Suprapubic skin (tissue), 4 donors: Measurements from ENCODE around the gene GLIS1. TPM values are rescaled to one million over a fixed set of nuclear protein-coding genes. Genes with fewer than 3 reads are reported as not detected.

Source experiments
- DNase-seq, 2 donors: peaks; one replicate each; pipeline ENCODE4 v3.0.0-alpha.2; 2019; ENCODE audit warnings: low spot score in 2 of 2
- H3K27ac ChIP-seq: fragments of 200-600 bp; sonication (generic); one replicate; pipeline ENCODE4 v1.5.1; 2019
- H3K27me3 ChIP-seq: fragments of 200-600 bp; sonication (generic); one replicate; pipeline ENCODE4 v1.5.1; 2019
- H3K36me3 ChIP-seq: fragments of 200-600 bp; sonication (generic); one replicate; pipeline ENCODE4 v1.5.1; 2019
- H3K4me1 ChIP-seq: fragments of 200-600 bp; sonication (generic); one replicate; pipeline ENCODE4 v1.5.1; 2019
- H3K4me3 ChIP-seq: fragments of 200-600 bp; sonication (generic); one replicate; pipeline ENCODE4 v1.5.1; 2019; ENCODE audit warnings: mild to moderate bottlenecking
- H3K9me3 ChIP-seq: fragments of 200-600 bp; sonication (generic); one replicate; pipeline ENCODE4 v1.5.1; 2019
- EP300 ChIP-seq: sonication (generic); formaldehyde crosslinking; IDR thresholded peaks from one replicate; pipeline ENCODE4 v1.6.1; 2017; ENCODE audit warnings: antibody characterized with exemption
- POLR2A ChIP-seq, 2 donors: fragments of 450-650 bp; IDR thresholded peaks; one replicate each; pipeline ENCODE4 v1.6.1; 2017; ENCODE audit warnings: antibody characterized with exemption in 2 of 2, mild to moderate bottlenecking in 2 of 2, moderate library complexity in 2 of 2
- POLR2AphosphoS5 ChIP-seq, 3 donors: sonication (generic); formaldehyde crosslinking; IDR thresholded peaks; one replicate each; pipeline ENCODE4 v1.6.1; 2017; ENCODE audit warnings: antibody characterized with exemption in 3 of 3
- WGBS: methylation state at CpG from one replicate; pipeline ENCODE4 v1.1.5; 2018; 5-methylcytosine and 5-hydroxymethylcytosine counted together
- total RNA-seq, 4 donors: library from RNA; depleted of rRNA; stranded (reverse); fragments of >200 nt; gene quantifications; one replicate each; pipeline ENCODE4 v1.1.0, GENCODE V29; 2016
- TF ChIP-seq, protein P1 (sequence below), 2 donors: fragments of 200-600 bp in 1 of 2; fragments of 450-650 bp in 1 of 2; sonication (generic) in 1 of 2; IDR thresholded peaks; one replicate each; pipeline ENCODE4 v1.5.1; 2016 to 2019; ENCODE audit warnings: antibody characterized with exemption in 2 of 2, mild to moderate bottlenecking in 1 of 2, moderate library complexity in 1 of 2

GLIS1 gene
- total RNA-seq, 4 donors from 2014 or later, result 0.34 to 1.5 (median 0.59) TPM

DNA sequence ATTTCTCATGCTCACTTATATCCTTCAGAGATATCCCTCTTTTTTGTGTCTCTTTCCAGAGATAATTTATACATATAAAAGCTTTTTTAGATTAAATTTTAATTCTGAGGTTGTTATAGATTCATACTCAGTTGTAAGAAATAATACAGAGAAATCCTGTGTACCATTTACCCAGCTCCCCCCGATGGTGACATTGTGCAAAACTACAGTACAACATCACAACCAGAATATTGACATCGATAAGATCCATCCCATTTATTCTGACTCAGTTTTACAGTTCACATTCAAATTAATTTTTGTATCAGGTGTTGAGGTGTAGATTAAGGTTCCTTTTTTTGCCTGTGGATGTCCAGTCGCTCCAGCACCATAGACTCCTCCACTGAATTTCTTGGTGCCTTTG lies 265.5 kb downstream of the GLIS1 start:
- Histone ChIP-seq H3K4me3 (no peak overlapping the region), H3K36me3 (no peaks in the 10 kb centered on the region), H3K9me3 (no peaks in the 10 kb centered on the region), H3K27me3 (no peaks in the 10 kb centered on the region), H3K27ac (no peak overlapping the region), H3K4me1 (peaks cover 6% of the 10 kb centered on the region)
- TF ChIP-seq POLR2AphosphoS5 (IDR thresholded peaks at IDR 0.05) (no peak), POLR2A (IDR thresholded peaks at IDR 0.05) (no peak), EP300 (no peak)
- TF ChIP-seq, protein P1, sequence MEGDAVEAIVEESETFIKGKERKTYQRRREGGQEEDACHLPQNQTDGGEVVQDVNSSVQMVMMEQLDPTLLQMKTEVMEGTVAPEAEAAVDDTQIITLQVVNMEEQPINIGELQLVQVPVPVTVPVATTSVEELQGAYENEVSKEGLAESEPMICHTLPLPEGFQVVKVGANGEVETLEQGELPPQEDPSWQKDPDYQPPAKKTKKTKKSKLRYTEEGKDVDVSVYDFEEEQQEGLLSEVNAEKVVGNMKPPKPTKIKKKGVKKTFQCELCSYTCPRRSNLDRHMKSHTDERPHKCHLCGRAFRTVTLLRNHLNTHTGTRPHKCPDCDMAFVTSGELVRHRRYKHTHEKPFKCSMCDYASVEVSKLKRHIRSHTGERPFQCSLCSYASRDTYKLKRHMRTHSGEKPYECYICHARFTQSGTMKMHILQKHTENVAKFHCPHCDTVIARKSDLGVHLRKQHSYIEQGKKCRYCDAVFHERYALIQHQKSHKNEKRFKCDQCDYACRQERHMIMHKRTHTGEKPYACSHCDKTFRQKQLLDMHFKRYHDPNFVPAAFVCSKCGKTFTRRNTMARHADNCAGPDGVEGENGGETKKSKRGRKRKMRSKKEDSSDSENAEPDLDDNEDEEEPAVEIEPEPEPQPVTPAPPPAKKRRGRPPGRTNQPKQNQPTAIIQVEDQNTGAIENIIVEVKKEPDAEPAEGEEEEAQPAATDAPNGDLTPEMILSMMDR (IDR thresholded peaks at IDR 0.05), result no peak
- 92% methylated on average over 3 of the region's 3 CpGs for WGBS
- DNase-seq, result peak in 1 of 2 donors; percentile 6

DNA sequence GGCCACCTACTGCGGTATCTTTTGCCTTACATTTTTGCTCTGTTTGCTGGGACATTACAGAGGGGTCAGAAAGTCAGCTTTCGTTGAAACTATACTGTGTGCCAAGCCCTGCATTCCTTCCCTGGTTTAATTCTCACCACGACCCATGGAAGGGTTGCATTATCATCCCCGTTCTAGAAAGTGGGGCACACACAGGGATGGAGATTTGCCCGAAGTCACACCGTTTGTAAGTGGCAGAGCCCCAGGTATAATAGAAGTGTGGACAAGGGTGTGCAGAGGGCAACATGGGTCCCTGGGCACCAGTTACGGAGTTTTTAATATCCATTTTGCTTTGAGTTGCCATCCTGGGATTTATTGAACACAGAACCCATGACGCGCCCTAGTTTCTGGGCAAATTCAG lies 268.0 kb downstream of the GLIS1 start:
- TF ChIP-seq EP300 (no peak), POLR2A (IDR thresholded peaks at IDR 0.05) (no peak), POLR2AphosphoS5 (IDR thresholded peaks at IDR 0.05) (no peak)
- TF ChIP-seq, protein P1 (IDR thresholded peaks at IDR 0.05), result no peak
- Histone ChIP-seq H3K4me3 (no peak overlapping the region), H3K4me1 (peaks cover 6% of the 10 kb centered on the region), H3K36me3 (no peaks in the 10 kb centered on the region), H3K9me3 (no peaks in the 10 kb centered on the region), H3K27me3 (no peaks in the 10 kb centered on the region), H3K27ac (no peak overlapping the region)
- WGBS, result 92% methylated on average over 9 of the region's 9 CpGs
- DNase-seq, result no peak

DNA sequence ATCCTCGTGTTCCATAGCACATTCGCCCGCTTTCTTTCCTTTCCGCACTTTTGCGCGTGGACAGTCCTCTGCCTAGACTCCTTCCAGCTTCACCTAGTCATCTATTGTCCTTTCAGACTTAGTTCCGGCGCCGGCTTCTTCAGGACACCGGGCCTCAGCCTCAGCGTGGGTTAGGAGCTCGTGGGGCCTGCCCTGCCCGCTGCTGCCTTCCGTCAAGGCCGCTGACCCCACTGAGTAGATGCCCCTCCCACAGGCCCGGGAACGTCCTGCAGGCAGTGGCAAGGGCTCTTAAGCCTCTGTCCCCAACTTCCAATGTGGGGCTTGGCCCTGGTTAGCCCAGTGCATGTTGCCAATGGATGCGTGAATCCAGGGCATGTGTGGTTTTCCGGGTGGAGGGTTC lies 268.4 kb downstream of the GLIS1 start:
- DNase-seq, result no peak
- no peak overlapping the region for H3K4me3 ChIP-seq
- peaks cover 6% of the 10 kb centered on the region for H3K4me1 ChIP-seq
- no peaks in the 10 kb centered on the region for H3K27me3 ChIP-seq
- no peaks in the 10 kb centered on the region for H3K36me3 ChIP-seq
- TF ChIP-seq, protein P1 (IDR thresholded peaks at IDR 0.05), result no peak
- TF ChIP-seq POLR2AphosphoS5 (IDR thresholded peaks at IDR 0.05) (no peak), EP300 (no peak), POLR2A (IDR thresholded peaks at IDR 0.05) (no peak)
- H3K27ac ChIP-seq, result no peak overlapping the region
- no peaks in the 10 kb centered on the region for H3K9me3 ChIP-seq
- WGBS, result 80% methylated on average over 19 of the region's 19 CpGs

DNA sequence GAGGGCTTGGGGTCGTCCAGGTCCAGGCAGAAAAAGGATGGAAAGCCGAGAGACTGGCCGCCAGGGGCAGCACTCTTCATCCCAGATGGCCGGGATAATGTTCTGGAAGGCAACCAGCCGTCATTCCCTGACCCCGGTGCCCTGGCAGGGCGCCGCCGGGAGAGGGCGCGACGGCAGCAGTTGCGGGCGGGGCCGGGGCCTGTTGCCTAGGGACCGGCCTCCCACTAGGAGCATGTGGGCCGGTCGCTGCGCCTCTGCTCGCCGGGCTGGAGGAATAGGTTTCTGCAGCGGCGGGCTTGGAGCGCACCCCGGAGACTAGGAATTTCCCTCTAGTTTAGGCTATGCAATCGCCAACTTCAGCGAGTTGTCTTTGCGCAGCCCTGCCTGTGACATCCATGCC lies 268.8 kb downstream of the GLIS1 start:
- Histone ChIP-seq H3K27ac (no peak overlapping the region), H3K27me3 (no peaks in the 10 kb centered on the region), H3K36me3 (no peaks in the 10 kb centered on the region), H3K9me3 (no peaks in the 10 kb centered on the region), H3K4me1 (peaks cover 6% of the 10 kb centered on the region), H3K4me3 (no peak overlapping the region)
- TF ChIP-seq POLR2A (IDR thresholded peaks at IDR 0.05) (no peak), EP300 (no peak), POLR2AphosphoS5 (IDR thresholded peaks at IDR 0.05) (no peak)
- TF ChIP-seq, protein P1 (IDR thresholded peaks at IDR 0.05), result peak; percentile 47 to 86
- peak in 1 of 2 donors; percentile 71 for DNase-seq
- WGBS, result 12% methylated on average over 7 of the region's 28 CpGs

DNA sequence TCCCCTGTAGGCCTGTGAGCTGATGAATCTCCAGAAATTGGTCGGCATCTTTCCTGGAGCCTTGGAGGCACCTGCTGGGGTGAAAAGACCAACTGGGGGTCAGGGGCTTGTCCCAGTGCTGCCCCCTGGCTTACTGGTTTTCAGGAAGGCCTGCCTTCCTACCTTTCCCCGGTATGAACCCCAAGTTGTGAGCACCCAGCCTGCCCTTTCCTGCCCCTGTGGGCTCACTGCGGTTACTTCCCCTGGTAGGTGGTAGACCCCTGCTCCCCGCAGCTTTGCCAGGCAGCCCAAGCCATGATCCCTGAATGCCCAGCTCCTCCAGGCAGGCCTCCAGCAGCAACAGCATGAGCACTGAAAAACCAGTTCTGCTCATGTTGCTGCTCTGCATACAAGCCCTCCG lies 269.6 kb downstream of the GLIS1 start:
- WGBS, result 91% methylated on average over 5 of the region's 5 CpGs
- Histone ChIP-seq H3K9me3 (no peaks in the 10 kb centered on the region), H3K27me3 (no peaks in the 10 kb centered on the region), H3K27ac (no peak overlapping the region), H3K4me3 (no peak overlapping the region), H3K36me3 (no peaks in the 10 kb centered on the region), H3K4me1 (peaks cover 6% of the 10 kb centered on the region)
- TF ChIP-seq, protein P1 (IDR thresholded peaks at IDR 0.05), result no peak
- TF ChIP-seq POLR2A (IDR thresholded peaks at IDR 0.05), result no peak
- TF ChIP-seq EP300, result no peak
- no peak for TF ChIP-seq POLR2AphosphoS5 (IDR thresholded peaks at IDR 0.05)
- DNase-seq, result peak in 1 of 2 donors; percentile 71
